ENCODE data around the gene CRLF3.
A peak's percentile ranks its signal among the peaks of the same experiment; 100 is the strongest.
"Not testable (repeated sequence)": the region's sequence is repeated elsewhere in the genome, so short reads cannot be mapped to it uniquely, and the experiment has no call there.

Gene CRLF3

GRCh38 chr17:30812218-30813177 lies 12.0 kb downstream of the CRLF3 start:
- DNase-seq: no peak

GRCh38 chr17:30809867-30810266 lies 14.6 kb downstream of the CRLF3 start:
- peak in 1 of 2 donors; percentile 33 for DNase-seq

GRCh38 chr17:30808785-30809286 lies 15.7 kb downstream of the CRLF3 start:
- DNase-seq: peak; percentile 52 to 81

GRCh38 chr17:30807896-30808295 lies 16.6 kb downstream of the CRLF3 start:
- DNase-seq: no peak

- DNase-seq: peak in 1 of 2 donors; percentile 32
These were observed 18.5 kb downstream of the CRLF3 start for GRCh38 chr17:30805944-30806456.

GRCh38 chr17:30801671-30802070 lies 22.8 kb downstream of the CRLF3 start:
- no peak for DNase-seq

GRCh38 chr17:30796016-30796415 lies 28.5 kb downstream of the CRLF3 start:
- DNase-seq: no peak

- no peak for DNase-seq
These were observed 30.1 kb downstream of the CRLF3 start for GRCh38 chr17:30794372-30794771.

- no peak for DNase-seq
These were observed 31.1 kb downstream of the CRLF3 start for GRCh38 chr17:30793282-30793977.

- DNase-seq: no peak
These were observed 34.2 kb downstream of the CRLF3 start for GRCh38 chr17:30790279-30790678.

GRCh38 chr17:30788918-30789317 lies 35.6 kb downstream of the CRLF3 start:
- no peak for DNase-seq

- DNase-seq: no peak
These were observed 42.3 kb downstream of the CRLF3 start for GRCh38 chr17:30782206-30782605.

- peak in 1 of 2 donors; percentile 14 for DNase-seq
These were observed 44.1 kb downstream of the CRLF3 start for GRCh38 chr17:30780343-30780742.

- DNase-seq: not testable (repeated sequence)
These were observed 55.7 kb downstream of the CRLF3 start for GRCh38 chr17:30768771-30769170.

- DNase-seq: not testable (repeated sequence)
These were observed 56.7 kb downstream of the CRLF3 start for GRCh38 chr17:30767641-30768404.

- DNase-seq: no peak
These were observed 63.4 kb downstream of the CRLF3 start for GRCh38 chr17:30761060-30761459.

GRCh38 chr17:30753291-30753690 lies 71.2 kb downstream of the CRLF3 start:
- DNase-seq: not testable (repeated sequence)

GRCh38 chr17:30750982-30751381 lies 73.5 kb downstream of the CRLF3 start:
- not testable (repeated sequence) for DNase-seq

- DNase-seq: not testable (repeated sequence)
These were observed 76.9 kb downstream of the CRLF3 start for GRCh38 chr17:30747621-30748020.

GRCh38 chr17:30742669-30743068 lies 81.8 kb downstream of the CRLF3 start:
- DNase-seq: not testable (repeated sequence)

GRCh38 chr17:30736371-30736770 lies 88.1 kb downstream of the CRLF3 start:
- not testable (repeated sequence) for DNase-seq

GRCh38 chr17:30735644-30736043 lies 88.8 kb downstream of the CRLF3 start:
- DNase-seq: not testable (repeated sequence)

- DNase-seq: not testable (repeated sequence)
These were observed 89.3 kb downstream of the CRLF3 start for GRCh38 chr17:30735206-30735605.
